ENCODE results near the gene MYORG. TPM values are rescaled to one million over a fixed set of nuclear protein-coding genes. Genes with fewer than 3 reads are reported as not detected.

MYORG gene
- total RNA-seq, 1 experiment from 2014 or later = 5.6 TPM

GRCh38 chr9:34370335-34370969 lies 6.2 kb downstream of the MYORG start:
- no peak overlapping the region for H3K27ac Mint-ChIP-seq
- no peak overlapping the region for H2AK5ac ChIP-seq (ENCODE audit: insufficient read length, low read length)
- no CpG with 5 or more reads among the region's 23 CpGs for WGBS (ENCODE audit: extremely low coverage, insufficient read length, low lambda C conversion rate)
- no peak overlapping the region for H2BK12ac ChIP-seq (ENCODE audit: insufficient read length, low read depth, low read length)
- H3K79me2 ChIP-seq (ENCODE audit: insufficient read depth, low read length) = no peaks in the 10 kb centered on the region
- no peaks in the 10 kb centered on the region for H4K20me1 ChIP-seq (ENCODE audit: control insufficient read depth, insufficient read depth, insufficient read length)
- peaks cover 44 to 46% (median 45%) of the 10 kb centered on the region in 3 experiments for H3K36me3 Mint-ChIP-seq (ENCODE audit: insufficient read depth in 1 of 3, low read depth in 3 of 3)
- TF ChIP-seq, protein P1, sequence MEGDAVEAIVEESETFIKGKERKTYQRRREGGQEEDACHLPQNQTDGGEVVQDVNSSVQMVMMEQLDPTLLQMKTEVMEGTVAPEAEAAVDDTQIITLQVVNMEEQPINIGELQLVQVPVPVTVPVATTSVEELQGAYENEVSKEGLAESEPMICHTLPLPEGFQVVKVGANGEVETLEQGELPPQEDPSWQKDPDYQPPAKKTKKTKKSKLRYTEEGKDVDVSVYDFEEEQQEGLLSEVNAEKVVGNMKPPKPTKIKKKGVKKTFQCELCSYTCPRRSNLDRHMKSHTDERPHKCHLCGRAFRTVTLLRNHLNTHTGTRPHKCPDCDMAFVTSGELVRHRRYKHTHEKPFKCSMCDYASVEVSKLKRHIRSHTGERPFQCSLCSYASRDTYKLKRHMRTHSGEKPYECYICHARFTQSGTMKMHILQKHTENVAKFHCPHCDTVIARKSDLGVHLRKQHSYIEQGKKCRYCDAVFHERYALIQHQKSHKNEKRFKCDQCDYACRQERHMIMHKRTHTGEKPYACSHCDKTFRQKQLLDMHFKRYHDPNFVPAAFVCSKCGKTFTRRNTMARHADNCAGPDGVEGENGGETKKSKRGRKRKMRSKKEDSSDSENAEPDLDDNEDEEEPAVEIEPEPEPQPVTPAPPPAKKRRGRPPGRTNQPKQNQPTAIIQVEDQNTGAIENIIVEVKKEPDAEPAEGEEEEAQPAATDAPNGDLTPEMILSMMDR (conservative IDR thresholded peaks at IDR 0.05) = no peak
- H2BK5ac ChIP-seq (ENCODE audit: insufficient read length, low read length) = no peak overlapping the region
- no peak overlapping the region for H2BK20ac ChIP-seq (ENCODE audit: low read depth, low read length, poor library complexity, severe bottlenecking)
- H3K14ac ChIP-seq (ENCODE audit: insufficient read depth, low read length) = no peak overlapping the region
- H3K4me3 Mint-ChIP-seq = no peak overlapping the region
- H3K4me2 ChIP-seq (ENCODE audit: insufficient read depth, insufficient read length, low read length) = no peak overlapping the region
- no peak overlapping the region for H3K4ac ChIP-seq (ENCODE audit: low read depth, low read length)
- H3K18ac ChIP-seq (ENCODE audit: insufficient read length, low read depth, low read length) = no peak overlapping the region
- no peak overlapping the region for H2BK15ac ChIP-seq (ENCODE audit: low read depth, low read length)
- H4K5ac ChIP-seq (ENCODE audit: insufficient read length, low read depth, low read length) = no peak overlapping the region
- no peaks in the 10 kb centered on the region for H3K79me1 ChIP-seq (ENCODE audit: insufficient read depth, low read depth, low read length, poor library complexity, severe bottlenecking)
- no peak overlapping the region for H4K8ac ChIP-seq (replicated peaks; ENCODE audit: insufficient read length, low read depth, low read length)
- no peak overlapping the region for H3T11ph ChIP-seq (ENCODE audit: low read length)
- peaks cover 7 to 22% of the 10 kb centered on the region in 2 experiments; a peak in 4 of 5 replicates for H3K9me3 Mint-ChIP-seq
- no peak overlapping the region for H4K91ac ChIP-seq (ENCODE audit: insufficient read length, low read depth, low read length)
- H3K9ac ChIP-seq (ENCODE audit: extremely low read depth, insufficient read length, low read length) = no peak overlapping the region
- no peak overlapping the region for H2BK120ac ChIP-seq (ENCODE audit: low read depth, low read length, poor library complexity, severe bottlenecking)
- no peaks in the 10 kb centered on the region for H3K9me3 ChIP-seq (ENCODE audit: control insufficient read depth, low read depth, low read length)
- peaks cover 3% of the 10 kb centered on the region for H3K27me3 Mint-ChIP-seq (ENCODE audit: low read depth)
- H3K56ac ChIP-seq (ENCODE audit: insufficient read length, low read depth, low read length) = no peak overlapping the region
- no peak for DNase-seq
- no peak overlapping the region for H3K23ac ChIP-seq (ENCODE audit: insufficient read length, low read depth, low read length)
- no peaks in the 10 kb centered on the region for H3K27me3 ChIP-seq (ENCODE audit: insufficient read depth, low read length)
- peaks cover 7 to 11% of the 10 kb centered on the region in 2 experiments for H3K4me1 Mint-ChIP-seq
- H2AFZ ChIP-seq (ENCODE audit: low read length) = no peak overlapping the region
- no peak overlapping the region for H3K27ac ChIP-seq (ENCODE audit: insufficient read length, low read depth, low read length)
- H3K23me2 ChIP-seq (ENCODE audit: insufficient read length, low read depth, low read length, poor library complexity, severe bottlenecking) = no peaks in the 10 kb centered on the region
- H3K4me1 ChIP-seq (ENCODE audit: insufficient read depth, low read length) = no peaks in the 10 kb centered on the region

All from H9 (cell line).